ENCODE measurements around the gene TUBB4A.

Gene TUBB4A

DNA sequence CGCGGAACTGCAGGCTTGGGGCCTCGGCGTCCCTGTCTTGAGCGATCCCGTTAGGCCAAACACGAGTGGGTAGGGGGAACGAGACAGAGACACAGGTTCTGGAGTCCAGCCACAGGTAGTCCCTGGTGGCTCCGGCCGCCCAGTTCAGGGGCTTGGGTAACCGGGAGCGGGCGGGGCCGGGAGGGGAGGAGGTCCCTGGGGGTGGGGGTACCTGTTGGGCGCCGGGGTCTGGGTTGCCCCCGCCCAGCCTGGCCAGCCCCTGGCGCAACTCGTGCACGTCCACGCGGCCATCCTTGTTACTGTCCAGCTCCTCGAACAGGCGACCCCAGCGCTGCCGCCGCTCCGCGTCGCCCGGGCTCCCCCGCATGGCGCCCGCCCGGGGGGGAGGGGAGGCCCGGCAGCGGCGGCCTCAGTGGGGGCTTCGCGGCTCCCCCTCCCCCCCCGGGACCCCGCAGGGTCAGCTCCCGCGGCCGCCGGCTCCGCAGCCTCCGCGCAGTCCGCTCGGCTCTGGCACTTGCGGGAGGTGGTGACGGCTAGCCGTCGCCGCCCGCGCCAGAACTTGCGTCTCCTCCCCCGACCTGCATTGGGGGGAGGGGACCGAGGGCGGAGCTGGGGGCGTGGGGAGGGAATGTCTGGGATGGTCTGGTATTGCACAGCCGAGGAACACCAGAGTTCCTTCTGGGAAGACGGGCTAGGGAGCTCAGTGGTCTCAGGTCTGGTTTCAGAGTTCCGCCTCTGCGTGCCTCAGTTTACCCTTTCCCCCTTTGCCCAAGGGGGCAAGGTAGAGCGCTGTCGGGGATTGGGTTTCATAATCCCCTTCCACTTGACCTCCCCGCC lies 42.6 kb downstream of the TUBB4A start, which contains the start of gene SLC25A23:
Gene SLC25A23, minus strand, starts transcription at position 531 of the 837 bp plus-strand sequence. Its CDS starts 164 bp downstream, at position 367.
- H2AFZ ChIP-seq (ENCODE audit: low read depth, low read length) = peak within 1 kb of the TSS; percentile 99
- H3K9ac ChIP-seq (ENCODE audit: low read depth, low read length) = peak within 1 kb of the TSS; percentile 71
- peaks cover 6% of the 10 kb centered on the region for H3K9me3 ChIP-seq (ENCODE audit: insufficient read depth, low read length, severe bottlenecking)
- H4K20me1 ChIP-seq (ENCODE audit: insufficient read depth, low read length) = no peaks in the 10 kb centered on the region
- peaks cover 4% of the 10 kb centered on the region; the same call in 1 of the 2 replicates for H3K79me2 ChIP-seq (ENCODE audit: insufficient read depth, low read length)
- DNase-seq = peak; percentile 82
- peak within 1 kb of the TSS; percentile 89 for H3K27ac ChIP-seq (ENCODE audit: low read length)
- peaks cover 16% of the 10 kb centered on the region for H3K36me3 ChIP-seq (ENCODE audit: insufficient read depth, low read length)
- H3K4me2 ChIP-seq (ENCODE audit: insufficient read depth, low read length) = peak within 1 kb of the TSS; percentile 100
- peaks cover 25% of the 10 kb centered on the region for H3K4me1 ChIP-seq (ENCODE audit: insufficient read depth, low read length)
- H3K4me3 ChIP-seq (ENCODE audit: low read depth in 1 of 2, low read length in 2 of 2) = peak within 1 kb of the TSS; percentile 75 to 100; a peak in 3 of 4 replicates
- TF ChIP-seq, protein P1, sequence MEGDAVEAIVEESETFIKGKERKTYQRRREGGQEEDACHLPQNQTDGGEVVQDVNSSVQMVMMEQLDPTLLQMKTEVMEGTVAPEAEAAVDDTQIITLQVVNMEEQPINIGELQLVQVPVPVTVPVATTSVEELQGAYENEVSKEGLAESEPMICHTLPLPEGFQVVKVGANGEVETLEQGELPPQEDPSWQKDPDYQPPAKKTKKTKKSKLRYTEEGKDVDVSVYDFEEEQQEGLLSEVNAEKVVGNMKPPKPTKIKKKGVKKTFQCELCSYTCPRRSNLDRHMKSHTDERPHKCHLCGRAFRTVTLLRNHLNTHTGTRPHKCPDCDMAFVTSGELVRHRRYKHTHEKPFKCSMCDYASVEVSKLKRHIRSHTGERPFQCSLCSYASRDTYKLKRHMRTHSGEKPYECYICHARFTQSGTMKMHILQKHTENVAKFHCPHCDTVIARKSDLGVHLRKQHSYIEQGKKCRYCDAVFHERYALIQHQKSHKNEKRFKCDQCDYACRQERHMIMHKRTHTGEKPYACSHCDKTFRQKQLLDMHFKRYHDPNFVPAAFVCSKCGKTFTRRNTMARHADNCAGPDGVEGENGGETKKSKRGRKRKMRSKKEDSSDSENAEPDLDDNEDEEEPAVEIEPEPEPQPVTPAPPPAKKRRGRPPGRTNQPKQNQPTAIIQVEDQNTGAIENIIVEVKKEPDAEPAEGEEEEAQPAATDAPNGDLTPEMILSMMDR (IDR thresholded peaks at IDR 0.05; ENCODE audit: borderline replicate concordance, extremely low read depth, low read length, poor library complexity, severe bottlenecking) = no peak
- no peak for TF ChIP-seq EZH2 (IDR thresholded peaks at IDR 0.05; ENCODE audit: borderline replicate concordance, low read depth, low read length, severe bottlenecking)
- H3K27me3 ChIP-seq (ENCODE audit: insufficient read depth, low read length, poor library complexity) = no peaks in the 10 kb centered on the region
- ATAC-seq (ENCODE audit: insufficient read depth, low read depth) = peak; percentile 62

DNA sequence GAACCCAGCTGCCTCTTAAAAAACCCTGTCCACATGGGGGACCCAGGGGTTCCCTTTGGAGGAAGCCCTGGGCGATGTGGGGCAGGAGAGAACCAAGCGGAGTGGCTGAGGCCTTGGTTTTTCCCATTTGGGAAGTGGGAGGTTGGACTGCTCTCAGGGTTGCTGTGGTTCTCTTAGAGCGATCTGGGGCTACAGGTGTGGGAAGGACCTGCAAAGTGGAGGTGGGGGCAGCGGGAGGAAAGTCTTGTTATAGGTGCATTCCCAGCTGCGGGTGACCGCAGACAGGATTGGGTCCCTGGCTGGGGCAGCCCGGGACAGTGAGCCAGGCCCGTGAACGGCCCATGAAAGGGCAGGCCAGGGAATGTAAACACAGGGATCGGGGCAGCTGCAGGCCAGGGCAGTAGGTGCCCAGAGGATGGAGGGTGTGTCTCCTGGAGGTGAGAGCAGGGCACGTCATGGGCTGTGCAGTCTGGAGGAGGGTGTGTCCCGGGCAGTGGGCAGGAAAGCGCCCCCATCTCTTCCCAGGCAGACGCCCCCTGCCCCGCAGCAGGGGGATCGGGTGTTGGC lies 43.3 kb downstream of the TUBB4A start:
- no peak for DNase-seq
- peak overlapping the region; percentile 87 for H3K27ac ChIP-seq (ENCODE audit: low read length)
- peak overlapping the region; percentile 71 for H3K9ac ChIP-seq (ENCODE audit: low read depth, low read length)

DNA sequence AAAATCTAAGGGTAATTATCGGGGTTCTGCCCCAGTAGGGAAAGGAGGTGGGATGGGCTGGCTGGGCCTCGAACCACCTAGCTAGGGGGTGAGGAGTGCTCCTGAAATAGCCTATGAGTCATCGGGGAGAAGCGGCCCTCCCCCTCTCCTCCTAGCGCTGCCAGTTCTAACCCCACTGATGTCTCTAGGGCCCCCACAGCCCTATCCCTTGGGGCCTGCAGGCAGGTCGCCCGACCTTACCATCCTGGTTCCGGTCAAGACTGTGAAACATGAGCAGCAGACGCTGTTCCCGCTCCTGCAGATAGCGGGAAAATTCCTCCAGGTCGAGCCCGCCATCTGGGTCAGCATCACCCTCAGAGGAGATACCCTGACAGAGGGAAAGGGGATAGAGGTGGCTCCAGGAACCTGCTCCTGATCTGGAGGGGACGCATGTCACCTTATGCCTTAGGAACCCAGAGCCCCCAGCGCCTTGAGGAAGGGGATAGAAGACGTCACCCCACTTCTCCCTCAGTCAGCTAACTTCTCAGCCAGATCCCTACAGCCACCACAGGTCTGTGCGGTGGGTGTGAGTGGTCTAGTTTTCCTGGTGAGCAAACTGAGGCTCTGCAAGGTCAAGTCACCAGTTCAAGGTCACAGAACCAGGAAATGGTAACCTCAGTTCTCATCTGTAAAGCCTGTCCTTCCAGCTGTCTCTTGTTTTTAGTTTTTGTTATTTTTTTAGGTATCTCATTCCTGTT lies 44.0 kb downstream of the TUBB4A start:
- Histone ChIP-seq H3K9ac (ENCODE audit: low read depth, low read length) (peak overlapping the region; percentile 71), H3K4me2 (ENCODE audit: insufficient read depth, low read length) (peak overlapping the region; percentile 100), H3K27ac (ENCODE audit: low read length) (peak overlapping the region; percentile 87), H3K4me3 (ENCODE audit: low read depth in 1 of 2, low read length in 2 of 2) (peak overlapping the region in 1 of 2 experiments; percentile 100; a peak in 3 of 4 replicates), H3K27me3 (ENCODE audit: insufficient read depth, low read length, poor library complexity) (no peaks in the 10 kb centered on the region), H3K9me3 (ENCODE audit: insufficient read depth, low read length, severe bottlenecking) (peaks cover 16% of the 10 kb centered on the region), H3K36me3 (ENCODE audit: insufficient read depth, low read length) (peaks cover 30% of the 10 kb centered on the region), H3K4me1 (ENCODE audit: insufficient read depth, low read length) (peaks cover 25% of the 10 kb centered on the region), H3K79me2 (ENCODE audit: insufficient read depth, low read length) (peaks cover 4% of the 10 kb centered on the region; the same call in 1 of the 2 replicates), H4K20me1 (ENCODE audit: insufficient read depth, low read length) (no peaks in the 10 kb centered on the region), H2AFZ (ENCODE audit: low read depth, low read length) (no peak overlapping the region)
- DNase-seq (no peak), ATAC-seq (ENCODE audit: insufficient read depth, low read depth) (no peak)
- TF ChIP-seq, protein P1 (IDR thresholded peaks at IDR 0.05; ENCODE audit: borderline replicate concordance, extremely low read depth, low read length, poor library complexity, severe bottlenecking) = no peak
- no peak for TF ChIP-seq EZH2 (IDR thresholded peaks at IDR 0.05; ENCODE audit: borderline replicate concordance, low read depth, low read length, severe bottlenecking)

More for the DNA sequence above, 43.3 kb downstream of the TUBB4A start:
- no peak for ATAC-seq (ENCODE audit: insufficient read depth, low read depth)
- Histone ChIP-seq H3K9me3 (ENCODE audit: insufficient read depth, low read length, severe bottlenecking) (peaks cover 13% of the 10 kb centered on the region), H3K36me3 (ENCODE audit: insufficient read depth, low read length) (peaks cover 23% of the 10 kb centered on the region), H3K27me3 (ENCODE audit: insufficient read depth, low read length, poor library complexity) (no peaks in the 10 kb centered on the region), H3K4me2 (ENCODE audit: insufficient read depth, low read length) (peak overlapping the region; percentile 100), H3K79me2 (ENCODE audit: insufficient read depth, low read length) (peaks cover 4% of the 10 kb centered on the region; the same call in 1 of the 2 replicates), H2AFZ (ENCODE audit: low read depth, low read length) (peak overlapping the region; percentile 99; the same call in 1 of the 2 replicates), H3K4me1 (ENCODE audit: insufficient read depth, low read length) (peaks cover 25% of the 10 kb centered on the region), H4K20me1 (ENCODE audit: insufficient read depth, low read length) (no peaks in the 10 kb centered on the region), H3K4me3 (ENCODE audit: low read depth in 1 of 2, low read length in 2 of 2) (peak overlapping the region; percentile 75 to 100; a peak in 3 of 4 replicates)
- no peak for TF ChIP-seq EZH2 (IDR thresholded peaks at IDR 0.05; ENCODE audit: borderline replicate concordance, low read depth, low read length, severe bottlenecking)
- TF ChIP-seq, protein P1 (IDR thresholded peaks at IDR 0.05; ENCODE audit: borderline replicate concordance, extremely low read depth, low read length, poor library complexity, severe bottlenecking) = no peak

Measured in DND-41 (cell line).